Measurements from ENCODE around the gene C6orf58.

DNA sequence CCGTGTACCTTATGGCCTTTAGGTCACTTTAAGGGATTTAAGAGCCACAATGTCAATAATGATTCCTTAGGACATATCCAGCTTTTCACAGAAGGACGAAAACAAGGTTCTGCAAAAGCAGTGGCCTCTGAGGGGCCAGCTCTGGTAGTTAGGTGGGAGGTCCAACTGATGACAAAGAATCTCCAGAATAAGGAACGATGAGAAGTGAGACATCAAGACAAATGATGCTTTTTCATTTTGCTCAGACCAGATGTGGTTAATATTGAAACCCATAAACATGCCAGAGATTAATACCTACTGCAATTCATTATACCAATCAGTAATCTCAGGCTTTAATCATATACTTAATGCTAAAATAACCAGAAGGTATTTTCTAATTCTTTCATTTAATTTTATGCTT, 1.9 kb downstream of the C6orf58 start:
- no peak for TF ChIP-seq POLR2A (IDR thresholded peaks at IDR 0.05)
- TF ChIP-seq, protein P1, sequence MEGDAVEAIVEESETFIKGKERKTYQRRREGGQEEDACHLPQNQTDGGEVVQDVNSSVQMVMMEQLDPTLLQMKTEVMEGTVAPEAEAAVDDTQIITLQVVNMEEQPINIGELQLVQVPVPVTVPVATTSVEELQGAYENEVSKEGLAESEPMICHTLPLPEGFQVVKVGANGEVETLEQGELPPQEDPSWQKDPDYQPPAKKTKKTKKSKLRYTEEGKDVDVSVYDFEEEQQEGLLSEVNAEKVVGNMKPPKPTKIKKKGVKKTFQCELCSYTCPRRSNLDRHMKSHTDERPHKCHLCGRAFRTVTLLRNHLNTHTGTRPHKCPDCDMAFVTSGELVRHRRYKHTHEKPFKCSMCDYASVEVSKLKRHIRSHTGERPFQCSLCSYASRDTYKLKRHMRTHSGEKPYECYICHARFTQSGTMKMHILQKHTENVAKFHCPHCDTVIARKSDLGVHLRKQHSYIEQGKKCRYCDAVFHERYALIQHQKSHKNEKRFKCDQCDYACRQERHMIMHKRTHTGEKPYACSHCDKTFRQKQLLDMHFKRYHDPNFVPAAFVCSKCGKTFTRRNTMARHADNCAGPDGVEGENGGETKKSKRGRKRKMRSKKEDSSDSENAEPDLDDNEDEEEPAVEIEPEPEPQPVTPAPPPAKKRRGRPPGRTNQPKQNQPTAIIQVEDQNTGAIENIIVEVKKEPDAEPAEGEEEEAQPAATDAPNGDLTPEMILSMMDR (IDR thresholded peaks at IDR 0.05), result no peak
